Measurements from ENCODE around the gene UFC1.
A peak's percentile ranks its signal among the peaks of the same experiment; 100 is the strongest.

Gene UFC1

GRCh38 chr1:161171191-161171590, 17.4 kb downstream of the UFC1 start:
- DNase-seq (ENCODE audit: low spot score) = no peak

DNA sequence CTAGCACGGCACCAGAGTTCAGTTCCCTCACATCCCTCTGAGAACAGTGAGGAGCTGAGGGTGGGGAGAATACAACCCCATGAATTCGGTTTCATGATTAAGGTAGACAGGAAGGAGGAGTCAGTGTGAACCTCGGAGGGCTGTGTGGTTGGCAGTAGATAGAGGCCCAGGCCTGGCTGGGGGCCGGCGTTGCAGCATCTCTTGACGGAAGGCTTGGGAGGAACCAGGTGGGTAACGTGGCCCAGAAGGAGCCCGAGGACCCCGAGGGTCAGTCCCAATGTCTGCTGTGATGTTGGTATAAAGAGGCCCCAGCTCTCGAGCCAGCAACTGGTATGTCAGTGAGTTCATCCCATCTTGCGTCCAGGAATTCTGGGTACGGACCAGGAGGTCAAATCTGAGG, 17.9 kb downstream of the UFC1 start:
- DNase-seq (ENCODE audit: low spot score) = no peak

DNA sequence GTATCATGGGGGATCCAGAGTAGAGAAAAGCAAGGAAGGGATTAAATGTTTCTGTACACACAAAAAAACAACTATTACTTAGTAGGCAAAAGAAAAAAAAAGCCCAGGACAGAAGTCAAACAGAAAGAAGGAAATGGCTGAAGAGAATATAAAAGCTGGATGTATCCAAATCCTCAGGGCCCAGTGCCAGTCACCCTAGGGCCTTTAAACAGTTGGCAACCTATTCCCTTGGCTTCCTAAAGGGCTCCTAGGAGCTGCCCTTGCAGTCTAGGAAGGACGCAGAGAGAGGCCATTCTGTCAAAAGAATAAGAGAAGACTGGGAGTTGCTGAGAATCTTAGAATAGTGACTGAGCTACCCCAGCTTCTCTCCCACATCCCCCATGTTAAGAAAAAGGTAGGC, 18.6 kb downstream of the UFC1 start:
- DNase-seq (ENCODE audit: low spot score) = no peak

DNA sequence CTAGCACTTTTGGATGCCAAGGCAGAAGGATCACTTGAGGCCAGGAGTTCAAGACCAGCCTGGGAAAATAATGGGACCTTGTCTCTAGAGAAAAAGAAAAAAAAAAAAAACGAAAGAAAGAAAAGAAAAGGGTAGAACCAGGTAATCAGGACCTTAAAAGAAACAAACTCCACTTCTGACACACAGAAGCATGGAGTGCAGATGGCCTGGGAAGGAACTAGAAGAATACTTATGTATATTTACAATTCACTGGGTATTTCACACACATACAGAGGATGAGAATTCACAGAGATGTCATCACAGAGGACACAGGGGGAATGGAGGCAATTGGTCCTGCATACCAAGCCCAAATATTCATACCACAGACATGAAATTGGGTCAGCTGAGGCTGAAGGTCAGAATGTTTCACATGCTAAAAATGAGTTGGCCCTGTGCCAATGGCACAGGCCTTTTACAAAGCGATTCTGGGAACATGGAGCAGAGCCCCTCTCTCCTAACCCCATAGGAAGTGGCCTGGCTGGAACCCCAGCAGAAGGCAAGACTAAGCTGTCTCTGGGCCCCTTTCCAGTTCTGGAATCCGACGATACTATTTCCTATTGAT, 19.1 kb downstream of the UFC1 start:
- DNase-seq (ENCODE audit: low spot score) = no peak

DNA sequence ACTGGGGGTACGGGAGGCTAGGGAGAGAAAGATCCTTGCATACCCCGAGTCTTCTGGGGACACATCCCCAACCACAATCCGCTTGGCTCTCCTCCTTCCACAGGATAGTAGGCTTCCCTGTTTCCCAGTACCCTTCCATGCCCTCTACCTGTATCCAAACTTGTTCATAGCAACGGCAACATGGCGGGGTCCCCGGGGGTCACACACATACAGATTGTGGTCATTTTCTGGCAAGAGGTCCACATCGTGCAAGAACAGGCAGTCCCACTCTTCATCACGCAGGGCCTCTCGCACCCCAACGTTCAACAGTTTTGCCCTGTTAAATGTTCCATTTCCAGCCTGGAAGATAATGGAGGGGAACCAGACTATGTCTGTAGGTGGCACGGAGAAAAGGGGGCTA, 19.9 kb downstream of the UFC1 start:
- DNase-seq (ENCODE audit: low spot score) = no peak

GRCh38 chr1:161174911-161175310, 21.1 kb downstream of the UFC1 start:
- no peak for DNase-seq (ENCODE audit: low spot score)

GRCh38 chr1:161175771-161176453, 22.1 kb downstream of the UFC1 start:
- DNase-seq (ENCODE audit: low spot score) = no peak

- DNase-seq (ENCODE audit: low spot score) = no peak
These were observed 22.8 kb downstream of the UFC1 start for GRCh38 chr1:161176468-161177111.

GRCh38 chr1:161177112-161177935, 23.5 kb downstream of the UFC1 start, which contains the start of gene B4GALT3:
Gene B4GALT3, minus strand, starts transcription at chr1:161177507. Its CDS starts 1,447 bp downstream, at chr1:161176060.
- DNase-seq (ENCODE audit: low spot score) = peak; percentile 78

GRCh38 chr1:161177936-161178244, 24.1 kb downstream of the UFC1 start:
- DNase-seq (ENCODE audit: low spot score) = no peak

GRCh38 chr1:161179698-161180097, 25.9 kb downstream of the UFC1 start:
- DNase-seq (ENCODE audit: low spot score) = no peak

GRCh38 chr1:161180639-161181038, 26.9 kb downstream of the UFC1 start:
- DNase-seq (ENCODE audit: low spot score) = no peak

DNA sequence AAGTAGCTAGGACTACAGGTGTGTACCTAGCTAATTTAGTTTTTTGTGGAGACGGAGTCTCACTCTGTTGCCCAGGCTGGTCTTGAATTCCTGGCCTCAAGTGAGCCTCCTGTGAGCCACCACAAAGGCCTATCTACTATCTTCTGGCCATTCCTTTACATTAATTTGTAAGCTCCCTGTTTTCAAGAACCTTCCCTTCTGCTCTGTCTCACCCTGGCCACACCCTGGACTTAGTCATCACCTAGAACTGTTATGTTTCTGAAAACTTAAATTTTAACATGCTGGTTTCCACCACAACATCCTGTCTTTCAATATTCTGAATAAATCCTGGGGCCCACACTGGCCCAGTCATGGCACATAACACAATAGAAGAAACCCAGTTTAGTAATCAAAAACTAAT, 28.4 kb downstream of the UFC1 start:
- peak; percentile 39 for DNase-seq (ENCODE audit: low spot score)

- DNase-seq (ENCODE audit: low spot score) = no peak
These were observed 31.5 kb downstream of the UFC1 start for GRCh38 chr1:161185282-161185682.

DNA sequence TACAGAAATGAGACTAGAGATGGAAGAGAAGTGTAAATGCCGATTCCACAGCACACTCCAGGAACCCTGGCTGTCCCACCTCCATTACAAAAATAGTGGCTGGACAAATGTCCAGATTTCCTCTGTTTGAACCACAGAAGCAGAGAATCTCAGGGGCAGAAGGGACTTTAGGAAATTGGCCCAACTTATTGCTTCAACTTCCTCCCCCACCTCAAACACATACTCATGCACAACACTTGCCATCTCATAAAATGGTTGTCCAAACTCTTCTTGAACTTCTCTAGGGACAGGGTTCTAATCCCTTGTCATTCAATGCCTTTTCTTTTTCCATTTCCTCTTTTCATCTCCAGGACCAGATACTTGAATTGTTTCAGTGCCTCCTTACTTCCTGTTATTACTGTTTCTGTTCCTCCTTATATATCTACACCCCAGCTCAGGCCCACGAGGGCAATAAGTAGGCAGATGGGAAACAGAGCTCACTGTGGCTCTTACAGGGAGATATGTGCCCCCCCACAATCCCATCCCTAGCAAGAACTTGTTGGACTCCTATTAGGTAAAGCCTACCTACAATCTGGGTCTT, 32.0 kb downstream of the UFC1 start:
- DNase-seq (ENCODE audit: low spot score) = no peak

DNA sequence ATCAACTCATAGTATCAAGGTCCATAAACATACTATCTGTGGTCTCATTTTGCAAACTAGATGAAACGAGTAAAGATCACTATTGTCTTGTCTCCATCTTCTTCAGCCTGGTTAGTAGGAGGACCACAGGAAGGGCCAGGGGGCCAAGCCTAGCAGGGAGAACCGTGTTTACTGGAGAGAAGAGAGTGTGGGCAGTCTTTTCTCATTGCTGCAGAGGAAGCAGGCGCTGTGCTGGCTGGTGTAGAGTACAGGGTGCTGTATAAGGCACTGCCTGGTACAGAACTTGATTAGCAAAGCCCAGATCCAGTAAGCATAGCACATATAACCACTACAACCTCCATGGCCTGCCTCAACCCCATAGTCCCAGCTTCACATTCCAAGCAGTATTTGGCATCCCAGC, 33.5 kb downstream of the UFC1 start:
- DNase-seq (ENCODE audit: low spot score) = no peak

DNA sequence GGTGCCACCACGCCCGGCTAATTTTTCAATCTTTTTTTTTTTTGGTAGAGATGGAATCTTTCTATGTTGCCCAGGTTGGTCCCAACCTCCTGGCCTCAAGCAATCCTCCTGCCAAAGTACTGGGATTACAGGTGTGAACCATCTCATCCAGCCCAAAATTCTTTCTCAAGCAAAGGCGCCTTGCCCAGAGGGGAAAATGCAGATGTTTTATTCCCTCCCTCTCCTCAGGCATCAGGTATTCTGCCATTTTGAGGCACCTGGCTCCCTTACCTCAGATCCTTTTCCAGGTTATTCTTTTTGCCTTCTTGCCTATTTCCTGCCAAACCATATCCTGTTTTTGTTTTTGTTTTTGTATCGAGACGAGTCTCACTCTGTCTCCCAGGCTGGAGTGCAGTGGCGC, 34.6 kb downstream of the UFC1 start:
- no peak for DNase-seq (ENCODE audit: low spot score)

GRCh38 chr1:161189036-161189435, 35.3 kb downstream of the UFC1 start:
- no peak for DNase-seq (ENCODE audit: low spot score)

DNA sequence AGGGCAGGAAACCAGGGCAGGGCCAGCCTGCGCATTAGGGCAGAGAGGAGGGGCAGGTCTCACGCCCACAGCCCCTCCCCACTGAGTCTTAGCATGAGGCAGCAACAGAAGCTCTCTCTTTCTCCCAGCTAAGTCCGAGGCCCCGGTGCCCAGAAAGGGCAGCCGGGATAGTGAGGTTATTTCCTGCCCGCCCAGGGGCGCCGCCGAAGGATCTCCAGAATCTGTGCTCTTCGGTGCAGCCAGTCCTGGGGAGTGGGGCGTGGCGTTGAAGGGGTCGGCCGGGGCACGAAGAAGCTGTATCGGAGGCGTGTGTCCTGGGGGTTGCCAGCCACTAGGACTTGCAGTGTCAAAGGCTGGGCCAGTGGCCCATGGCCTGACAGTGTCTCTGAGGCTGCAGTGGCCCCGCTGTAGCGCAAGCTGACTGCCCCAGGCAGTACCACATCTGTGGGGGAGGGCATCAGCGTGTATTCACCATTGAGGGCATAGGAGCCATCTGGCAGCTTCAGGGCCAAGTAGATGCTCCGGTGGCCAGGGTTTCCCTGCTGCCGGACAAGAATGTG, 37.3 kb downstream of the UFC1 start:
- no peak for DNase-seq (ENCODE audit: low spot score)

DNA sequence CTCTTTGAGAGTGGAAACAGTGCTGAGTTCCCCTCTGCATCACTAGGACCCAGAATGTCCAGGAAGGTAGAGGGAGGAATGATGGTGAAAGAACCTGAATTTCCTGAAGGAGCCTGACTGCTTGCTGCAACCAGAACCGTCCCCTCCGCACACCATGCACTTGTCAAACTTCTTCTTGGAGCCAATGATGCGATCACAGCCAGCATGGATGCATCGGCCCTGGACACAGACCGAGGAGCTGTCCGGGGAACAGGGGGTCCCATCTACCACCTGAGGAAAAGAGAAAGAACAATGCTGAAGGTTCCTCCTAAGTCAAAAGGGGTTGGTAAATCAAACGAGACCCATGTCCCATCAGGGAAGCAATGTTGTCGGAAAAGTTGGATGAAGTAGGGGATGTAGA, 38.2 kb downstream of the UFC1 start:
- DNase-seq (ENCODE audit: low spot score) = no peak

- DNase-seq (ENCODE audit: low spot score) = peak; percentile 78
These were observed 39.0 kb downstream of the UFC1 start for GRCh38 chr1:161192476-161193465.

All from RKO (cell line).